ENCODE data around the gene FBXL17. TPM values are rescaled to one million over a fixed set of nuclear protein-coding genes. Genes with fewer than 3 reads are reported as not detected.

FBXL17 gene
- total RNA-seq, 1 experiment from 2014 or later: 5.3 TPM

DNA sequence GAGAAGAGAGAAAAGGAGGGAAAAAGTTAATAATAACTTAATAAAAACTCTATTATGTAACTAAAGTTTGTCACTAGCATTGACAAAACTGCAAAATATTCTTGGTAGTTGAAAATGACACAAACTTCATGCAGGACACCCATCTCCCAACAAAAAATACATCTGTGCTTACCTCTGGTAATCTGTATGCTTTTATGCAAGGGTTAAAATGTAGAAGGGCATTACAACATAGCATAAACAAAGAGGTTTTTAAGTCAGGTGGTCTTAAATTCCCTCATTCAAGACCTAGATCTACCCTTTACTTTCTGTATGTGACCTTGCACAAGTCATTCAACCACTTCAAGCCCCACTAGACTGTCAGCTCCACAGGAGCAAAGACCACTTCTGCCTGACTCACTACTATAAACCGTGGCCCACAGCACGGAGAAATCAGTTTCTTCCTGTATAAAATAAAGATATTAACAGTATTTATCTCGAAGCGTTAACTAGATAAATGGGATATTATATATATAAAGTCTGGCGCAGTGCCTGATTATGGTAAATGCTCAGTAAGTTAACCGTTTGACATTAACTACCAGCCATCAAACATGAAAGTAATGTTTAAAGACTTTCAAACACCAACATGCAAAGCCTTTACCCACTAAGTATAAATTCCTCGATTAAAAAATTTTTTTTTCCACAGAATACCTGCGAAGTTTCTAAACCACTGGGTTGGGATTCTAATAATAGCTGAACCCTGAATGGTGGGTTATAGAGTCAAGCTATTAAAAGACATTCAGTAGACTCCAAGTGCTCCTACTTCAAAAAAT lies 2.0 kb downstream of the FBXL17 start:
- no peak for DNase-seq
- H3K27me3 Mint-ChIP-seq (ENCODE audit: low read depth): no peaks in the 10 kb centered on the region
- Histone ChIP-seq H4K91ac (ENCODE audit: insufficient read length, low read depth, low read length) (no peak overlapping the region), H3K9ac (ENCODE audit: extremely low read depth, insufficient read length, low read length) (no peak overlapping the region), H3K79me1 (ENCODE audit: insufficient read depth, low read depth, low read length, poor library complexity, severe bottlenecking) (no peaks in the 10 kb centered on the region), H3K4me2 (ENCODE audit: insufficient read depth, insufficient read length, low read length) (peak overlapping the region; percentile 63), H3K23ac (ENCODE audit: insufficient read length, low read depth, low read length) (no peak overlapping the region), H2BK15ac (ENCODE audit: low read depth, low read length) (no peak overlapping the region), H2AK5ac (ENCODE audit: insufficient read length, low read length) (no peak overlapping the region), H3K27ac (ENCODE audit: insufficient read length, low read depth, low read length) (no peak overlapping the region), H3T11ph (ENCODE audit: low read length) (no peak overlapping the region), H2BK20ac (ENCODE audit: low read depth, low read length, poor library complexity, severe bottlenecking) (no peak overlapping the region), H2AFZ (ENCODE audit: low read length) (no peak overlapping the region), H4K8ac (replicated peaks; ENCODE audit: insufficient read length, low read depth, low read length) (no peak overlapping the region), H3K4me1 (ENCODE audit: insufficient read depth, low read length) (0 out of 2 replicates have a peak, but pooled peaks cover 3% of the 10 kb centered on the region), H4K5ac (ENCODE audit: insufficient read length, low read depth, low read length) (no peak overlapping the region), H3K56ac (ENCODE audit: insufficient read length, low read depth, low read length) (no peak overlapping the region), H3K18ac (ENCODE audit: insufficient read length, low read depth, low read length) (no peak overlapping the region), H2BK12ac (ENCODE audit: insufficient read length, low read depth, low read length) (no peak overlapping the region), H4K20me1 (ENCODE audit: control insufficient read depth, insufficient read depth, insufficient read length) (no peaks in the 10 kb centered on the region), H3K79me2 (ENCODE audit: insufficient read depth, low read length) (no peaks in the 10 kb centered on the region), H3K14ac (ENCODE audit: insufficient read depth, low read length) (no peak overlapping the region), H2BK5ac (ENCODE audit: insufficient read length, low read length) (no peak overlapping the region), H2BK120ac (ENCODE audit: low read depth, low read length, poor library complexity, severe bottlenecking) (no peak overlapping the region), H3K4ac (ENCODE audit: low read depth, low read length) (no peak overlapping the region), H3K9me3 (ENCODE audit: control insufficient read depth, low read depth, low read length) (no peaks in the 10 kb centered on the region), H3K27me3 (ENCODE audit: insufficient read depth, low read length) (no peaks in the 10 kb centered on the region), H3K23me2 (ENCODE audit: insufficient read length, low read depth, low read length, poor library complexity, severe bottlenecking) (peaks cover 5% of the 10 kb centered on the region)
- H3K9me3 Mint-ChIP-seq: peaks cover 14% of the 10 kb centered on the region in 2 experiments; a peak in 4 of 5 replicates
- H3K4me1 Mint-ChIP-seq: peaks cover 21 to 28% of the 10 kb centered on the region in 2 experiments
- WGBS (ENCODE audit: extremely low coverage, insufficient read length, low lambda C conversion rate): no CpG with 5 or more reads among the region's 8 CpGs
- H3K36me3 Mint-ChIP-seq (ENCODE audit: insufficient read depth in 1 of 3, low read depth in 3 of 3): peaks cover 8 to 13% (median 10%) of the 10 kb centered on the region in 3 experiments
- H3K4me3 Mint-ChIP-seq: peak overlapping the region; percentile 86 to 90
- no peak overlapping the region; a peak in 1 of 7 replicates for H3K27ac Mint-ChIP-seq
- TF ChIP-seq, protein P1, sequence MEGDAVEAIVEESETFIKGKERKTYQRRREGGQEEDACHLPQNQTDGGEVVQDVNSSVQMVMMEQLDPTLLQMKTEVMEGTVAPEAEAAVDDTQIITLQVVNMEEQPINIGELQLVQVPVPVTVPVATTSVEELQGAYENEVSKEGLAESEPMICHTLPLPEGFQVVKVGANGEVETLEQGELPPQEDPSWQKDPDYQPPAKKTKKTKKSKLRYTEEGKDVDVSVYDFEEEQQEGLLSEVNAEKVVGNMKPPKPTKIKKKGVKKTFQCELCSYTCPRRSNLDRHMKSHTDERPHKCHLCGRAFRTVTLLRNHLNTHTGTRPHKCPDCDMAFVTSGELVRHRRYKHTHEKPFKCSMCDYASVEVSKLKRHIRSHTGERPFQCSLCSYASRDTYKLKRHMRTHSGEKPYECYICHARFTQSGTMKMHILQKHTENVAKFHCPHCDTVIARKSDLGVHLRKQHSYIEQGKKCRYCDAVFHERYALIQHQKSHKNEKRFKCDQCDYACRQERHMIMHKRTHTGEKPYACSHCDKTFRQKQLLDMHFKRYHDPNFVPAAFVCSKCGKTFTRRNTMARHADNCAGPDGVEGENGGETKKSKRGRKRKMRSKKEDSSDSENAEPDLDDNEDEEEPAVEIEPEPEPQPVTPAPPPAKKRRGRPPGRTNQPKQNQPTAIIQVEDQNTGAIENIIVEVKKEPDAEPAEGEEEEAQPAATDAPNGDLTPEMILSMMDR (conservative IDR thresholded peaks at IDR 0.05): no peak
